Large intestine (tissue), 3 donors: ENCODE results near the gene KIF5A. TPM values are rescaled to one million over a fixed set of nuclear protein-coding genes. Genes with fewer than 3 reads are reported as not detected.
A peak's percentile ranks its signal among the peaks of the same experiment; 100 is the strongest.
"Not testable (repeated sequence)": the region's sequence is repeated elsewhere in the genome, so short reads cannot be mapped to it uniquely, and the experiment has no call there.

Experiments used
- DNase-seq, 2 donors: peaks; one replicate each; pipeline versions ENCODE4 v3.0.0 to v3.0.0-alpha.2; 2013
- H3K27ac ChIP-seq: one replicate; pipeline ENCODE4 v1.5.1; 2013; ENCODE audit warnings: low read length
- H3K27me3 ChIP-seq: 2 replicates; pipeline ENCODE4 v1.6.1; 2013; ENCODE audit warnings: low read length; ENCODE audit not compliant: control insufficient read depth, insufficient read depth
- H3K36me3 ChIP-seq: 2 replicates; pipeline ENCODE4 v1.6.1; 2013; ENCODE audit warnings: low read length; ENCODE audit not compliant: control insufficient read depth, insufficient read depth
- H3K4me1 ChIP-seq: one replicate; pipeline ENCODE4 v1.6.1; 2013; ENCODE audit warnings: low read length; ENCODE audit not compliant: control insufficient read depth, insufficient read depth
- H3K4me3 ChIP-seq: one replicate; pipeline ENCODE4 v1.5.1; 2013; ENCODE audit warnings: low read length
- H3K9me3 ChIP-seq: one replicate; pipeline ENCODE4 v1.6.1; 2013; ENCODE audit warnings: mild to moderate bottlenecking, low read depth, low read length, moderate library complexity; ENCODE audit not compliant: control insufficient read depth
- WGBS: methylation state at CpG from one replicate; pipeline ENCODE4 v1.1.5; 2013; ENCODE audit warnings: low lambda C conversion rate; ENCODE audit not compliant: insufficient coverage; 5-methylcytosine and 5-hydroxymethylcytosine counted together
- polyA plus RNA-seq: library from polyadenylated mRNA; unstranded; fragments of 120-200 nt; gene quantifications from one replicate; pipeline ENCODE4 v1.2.1, GENCODE V29; 2013

The KIF5A gene
- polyA plus RNA-seq, 1 donor: 12.3 TPM

DNA sequence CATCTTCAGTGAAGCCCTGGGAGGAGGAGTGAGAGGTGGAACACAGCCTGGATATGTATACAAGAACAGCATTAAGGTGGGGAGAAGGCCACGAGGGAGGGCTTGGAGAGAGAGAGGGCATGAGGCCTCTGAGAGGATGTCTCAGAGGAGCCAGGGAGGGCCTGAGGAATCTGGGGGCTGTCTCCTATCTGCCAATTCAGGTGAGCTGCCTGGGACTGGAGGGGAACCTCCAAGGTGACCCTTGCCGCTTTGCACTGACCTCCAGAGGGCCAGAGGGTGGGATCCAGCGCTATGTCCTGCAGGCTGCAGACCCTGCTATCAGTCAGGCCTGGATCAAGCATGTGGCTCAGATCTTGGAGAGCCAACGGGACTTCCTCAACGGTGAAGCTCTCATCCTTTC, 65.8 kb downstream of the KIF5A start:
- Histone ChIP-seq H3K36me3 (peaks cover 4% of the 10 kb centered on the region), H3K9me3 (peaks cover under 1% of the 10 kb centered on the region), H3K4me3 (no peak overlapping the region), H3K27ac (no peak overlapping the region), H3K4me1 (peaks cover 10% of the 10 kb centered on the region), H3K27me3 (peaks cover 97% of the 10 kb centered on the region)
- no CpG with 5 or more reads among the region's 5 CpGs for WGBS
- DNase-seq: no peak

DNA sequence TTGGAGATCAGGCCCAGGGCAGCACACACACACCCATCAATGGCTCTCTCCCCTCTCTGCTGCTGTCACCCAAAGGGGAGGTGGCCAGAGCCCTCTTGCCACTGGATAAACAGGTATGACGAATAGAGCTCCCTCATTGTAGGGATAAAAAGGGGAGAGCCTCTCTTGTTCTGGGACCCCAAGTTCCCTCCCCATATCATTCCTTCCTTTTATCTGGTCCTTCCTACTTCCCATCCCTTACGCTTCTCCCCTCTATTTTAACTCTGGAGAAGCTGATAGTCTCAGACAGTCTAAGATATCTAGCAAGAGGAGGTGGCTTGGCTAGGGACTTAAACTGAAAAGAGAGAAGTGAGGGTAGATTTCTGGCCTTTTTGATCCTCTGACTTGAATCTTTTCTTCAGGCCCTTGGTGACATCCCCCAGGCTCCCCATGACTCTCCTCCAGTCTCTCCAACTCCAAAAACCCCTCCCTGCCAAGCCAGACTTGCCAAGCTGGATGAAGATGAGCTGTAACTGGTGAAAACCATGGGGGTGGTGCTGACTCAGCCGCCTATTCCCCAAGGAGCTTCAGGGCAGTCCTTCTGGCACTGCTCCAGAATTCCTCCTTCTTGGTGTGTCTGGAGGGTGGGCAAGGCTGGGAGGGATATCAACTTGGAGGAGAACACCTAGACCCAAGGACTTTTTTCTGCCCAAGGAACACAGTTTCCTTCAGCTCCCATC, 66.7 kb downstream of the KIF5A start:
- WGBS: no CpG with 5 or more reads among the region's 3 CpGs
- no peak for DNase-seq
- peaks cover 97% of the 10 kb centered on the region for H3K27me3 ChIP-seq
- H3K4me3 ChIP-seq: no peak overlapping the region
- peaks cover 13% of the 10 kb centered on the region for H3K4me1 ChIP-seq
- no peak overlapping the region for H3K27ac ChIP-seq
- H3K36me3 ChIP-seq: peaks cover 4% of the 10 kb centered on the region
- peaks cover 8% of the 10 kb centered on the region for H3K9me3 ChIP-seq

- no peak overlapping the region for H3K27ac ChIP-seq
- peaks cover 15% of the 10 kb centered on the region for H3K4me1 ChIP-seq
- no CpG with 5 or more reads among the region's 11 CpGs for WGBS
- H3K36me3 ChIP-seq: peaks cover 4% of the 10 kb centered on the region
- H3K4me3 ChIP-seq: no peak overlapping the region
- peaks cover 98% of the 10 kb centered on the region for H3K27me3 ChIP-seq
- DNase-seq: no peak
- H3K9me3 ChIP-seq: peaks cover 10% of the 10 kb centered on the region
These were observed 68.1 kb downstream of the KIF5A start for GRCh38 chr12:57617942-57618341.

GRCh38 chr12:57618431-57618830, 68.6 kb downstream of the KIF5A start:
- H3K36me3 ChIP-seq, H3K4me3 ChIP-seq, H3K27ac ChIP-seq, DNase-seq: not testable (repeated sequence)
- 86% methylated on average over 2 of the region's 6 CpGs for WGBS
- Histone ChIP-seq H3K4me1 (peaks cover 15% of the 10 kb centered on the region), H3K27me3 (peaks cover 97% of the 10 kb centered on the region), H3K9me3 (peaks cover 10% of the 10 kb centered on the region)

DNA sequence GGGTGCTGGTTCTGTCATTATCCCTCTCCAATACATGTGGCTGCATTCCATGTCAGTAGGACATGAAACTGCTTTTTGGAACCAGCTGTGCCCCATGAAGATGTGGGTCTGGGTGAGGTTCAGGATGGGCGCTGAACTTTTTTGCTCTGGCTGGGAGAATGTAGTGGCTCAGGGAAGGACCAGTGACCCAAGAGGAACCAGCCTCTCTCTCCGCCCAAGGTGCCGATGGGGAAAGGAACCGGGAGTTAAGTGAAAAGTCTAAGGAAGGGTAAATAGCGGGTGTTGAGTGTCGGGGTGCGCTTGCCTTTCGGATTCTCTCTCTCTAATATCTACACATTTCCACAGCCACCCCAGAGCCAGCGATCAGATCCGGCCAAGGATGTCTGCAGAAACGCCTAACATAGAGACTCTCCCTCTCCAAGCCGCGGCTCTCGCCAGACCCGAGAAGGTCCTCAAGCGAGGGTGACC, 69.2 kb downstream of the KIF5A start:
- Histone ChIP-seq H3K4me1 (peaks cover 15% of the 10 kb centered on the region), H3K9me3 (peaks cover 10% of the 10 kb centered on the region), H3K27me3 (peaks cover 97% of the 10 kb centered on the region), H3K36me3 (peaks cover 4% of the 10 kb centered on the region), H3K4me3 (no peak overlapping the region), H3K27ac (no peak overlapping the region)
- DNase-seq: no peak
- WGBS: no CpG with 5 or more reads among the region's 16 CpGs

GRCh38 chr12:57619434-57620244, 69.8 kb downstream of the KIF5A start:
- WGBS: no CpG with 5 or more reads among the region's 46 CpGs
- H3K4me1 ChIP-seq: peaks cover 15% of the 10 kb centered on the region
- peak in 1 of 2 donors; percentile 32 for DNase-seq
- H3K4me3 ChIP-seq: no peak overlapping the region
- peaks cover 97% of the 10 kb centered on the region for H3K27me3 ChIP-seq
- peaks cover 2% of the 10 kb centered on the region for H3K36me3 ChIP-seq
- peaks cover 10% of the 10 kb centered on the region for H3K9me3 ChIP-seq
- H3K27ac ChIP-seq: no peak overlapping the region

DNA sequence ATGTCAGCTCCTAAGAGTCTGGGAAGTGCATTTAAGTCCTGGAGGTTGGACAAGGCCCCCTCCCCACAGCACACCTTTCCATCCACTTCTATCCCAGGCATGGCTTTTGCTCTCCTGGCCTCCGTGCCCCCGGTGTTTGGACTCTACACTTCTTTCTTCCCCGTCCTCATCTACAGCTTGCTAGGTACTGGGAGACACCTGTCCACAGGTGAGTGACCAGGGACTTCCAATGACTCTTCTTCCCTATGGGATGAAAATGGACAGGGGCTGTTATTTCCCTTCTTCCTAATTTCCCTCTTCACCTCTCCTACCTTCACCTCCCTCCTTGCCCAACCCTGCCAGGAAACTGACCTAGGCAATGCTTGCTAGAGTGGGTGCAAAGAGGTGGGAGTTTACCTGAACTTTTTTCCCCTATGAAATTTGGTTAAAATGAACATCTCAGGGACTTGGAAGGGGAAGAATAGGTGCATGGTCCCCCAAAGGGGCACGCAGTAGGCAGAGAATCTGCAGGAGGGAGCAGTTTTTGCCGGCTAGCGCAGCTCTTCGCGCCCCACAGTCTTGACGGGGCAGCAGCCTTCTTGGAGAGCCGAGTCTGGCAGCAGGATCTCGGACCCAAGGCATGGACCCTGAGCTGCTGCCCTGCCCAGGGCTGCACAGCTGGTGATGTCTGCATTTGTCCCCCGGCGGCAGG, 70.5 kb downstream of the KIF5A start:
- Histone ChIP-seq H3K4me1 (peaks cover 15% of the 10 kb centered on the region), H3K9me3 (peaks cover 10% of the 10 kb centered on the region), H3K27me3 (peaks cover 97% of the 10 kb centered on the region), H3K4me3 (no peak overlapping the region), H3K27ac (no peak overlapping the region), H3K36me3 (no peaks in the 10 kb centered on the region)
- no peak for DNase-seq
- no CpG with 5 or more reads among the region's 13 CpGs for WGBS

GRCh38 chr12:57620936-57621496, 71.2 kb downstream of the KIF5A start:
- WGBS: 0% methylated on average over 1 of the region's 42 CpGs
- Histone ChIP-seq H3K4me1 (peaks cover 15% of the 10 kb centered on the region), H3K36me3 (no peaks in the 10 kb centered on the region), H3K27ac (no peak overlapping the region), H3K9me3 (peaks cover 10% of the 10 kb centered on the region), H3K4me3 (peak overlapping the region; percentile 35), H3K27me3 (peaks cover 97% of the 10 kb centered on the region)
- no peak for DNase-seq

DNA sequence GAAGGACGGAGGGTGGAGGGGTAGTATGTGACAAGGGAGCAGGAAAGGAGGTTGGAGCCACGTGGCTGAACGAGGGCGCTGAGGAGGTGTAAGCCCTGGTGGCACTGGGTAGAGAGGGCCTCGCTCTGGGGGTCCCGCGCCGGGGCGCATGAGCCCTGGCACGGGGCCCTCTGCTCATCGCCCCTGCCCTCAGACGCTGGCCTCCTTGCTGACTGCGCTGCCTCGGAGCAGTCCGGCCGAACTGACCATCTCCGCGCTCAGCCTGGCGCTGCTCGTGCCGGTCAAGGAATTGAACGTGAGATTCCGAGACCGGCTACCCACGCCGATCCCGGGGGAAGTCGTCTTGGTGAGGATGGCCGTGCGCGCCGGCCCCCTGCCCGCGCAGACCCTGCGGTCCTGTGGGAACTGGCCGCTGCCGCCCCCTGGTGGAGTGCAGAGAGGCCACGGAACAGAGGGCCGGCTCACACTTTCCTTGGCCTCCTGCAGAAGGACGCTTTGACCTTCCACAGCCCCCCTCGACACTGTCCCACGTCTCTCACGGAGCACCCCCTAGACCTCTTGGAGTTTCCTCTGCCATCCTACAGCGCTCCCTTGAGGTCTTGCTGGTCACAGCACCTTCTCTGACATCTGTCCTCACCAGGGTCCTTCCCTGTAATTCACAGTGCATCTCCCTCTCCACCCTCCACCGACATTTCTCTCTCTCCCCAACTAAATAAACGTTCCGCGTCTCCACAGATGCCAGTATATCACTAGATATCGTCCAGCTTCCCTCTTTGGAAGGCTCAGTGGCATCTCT, 71.9 kb downstream of the KIF5A start:
- H3K9me3 ChIP-seq: peaks cover 10% of the 10 kb centered on the region
- DNase-seq: peak; percentile 42 to 48
- no peak overlapping the region for H3K27ac ChIP-seq
- 4% methylated on average over 4 of the region's 49 CpGs for WGBS
- peaks cover 97% of the 10 kb centered on the region for H3K27me3 ChIP-seq
- H3K36me3 ChIP-seq: no peaks in the 10 kb centered on the region
- H3K4me1 ChIP-seq: peaks cover 15% of the 10 kb centered on the region
- H3K4me3 ChIP-seq: peak overlapping the region; percentile 35
